WTC11 (cell line): ENCODE results near the gene UMODL1. TPM values are rescaled to one million over a fixed set of nuclear protein-coding genes. Genes with fewer than 3 reads are reported as not detected.
A peak's percentile ranks its signal among the peaks of the same experiment; 100 is the strongest.

Experiments
- ATAC-seq: fragments of 200-7000 bp; cut with Tn5 transposase; 2 replicates; pipeline ENCODE4 v1.10.0; 2021; ENCODE audit warnings: mild to moderate bottlenecking, moderate library complexity
- CTCF ChIA-PET: fragments of 300-600 bp; sonication (Branson Sonifier 250); formaldehyde crosslinking; loops from one replicate; lab custom pipeline; 2021; ENCODE audit warnings: antibody characterized with exemption; lab: Charles Lee
- POLR2A ChIA-PET: fragments of 350-600 bp; sonication (Branson Sonifier 250); formaldehyde crosslinking; loops from one replicate; lab custom pipeline; 2021; ENCODE audit warnings: antibody characterized with exemption; lab: Charles Lee
- DNase-seq: peaks from one replicate; pipeline ENCODE4 v3.0.0; 2021; ENCODE audit warnings: low spot score
- H3K27ac Mint-ChIP-seq: 2 replicates; pipeline ENCODE4 v1.8.0; 2021; ENCODE audit warnings: mixed read lengths
- H3K27me3 Mint-ChIP-seq: 2 replicates; pipeline ENCODE4 v1.8.0; 2021; ENCODE audit warnings: low read depth, mild to moderate bottlenecking, moderate library complexity, mixed read lengths
- H3K36me3 Mint-ChIP-seq: 2 replicates; pipeline ENCODE4 v1.8.0; 2021; ENCODE audit warnings: mixed read lengths
- H3K4me1 Mint-ChIP-seq: 2 replicates; pipeline ENCODE4 v1.8.0; 2022; ENCODE audit warnings: mixed read lengths
- H3K4me3 Mint-ChIP-seq: 2 replicates; pipeline ENCODE4 v1.8.0; 2021; ENCODE audit warnings: mild to moderate bottlenecking, moderate library complexity, mixed read lengths
- H3K9me3 Mint-ChIP-seq: 2 replicates; pipeline ENCODE4 v1.8.0; 2021; ENCODE audit warnings: mixed read lengths
- ATF1 ChIP-seq: sonication (generic); formaldehyde crosslinking; IDR thresholded peaks from 2 replicates; pipeline ENCODE4 v1.8.1; 2023; ENCODE audit warnings: mild to moderate bottlenecking, moderate library complexity, missing genetic modification reagents
- ATF3 ChIP-seq: sonication (generic); formaldehyde crosslinking; conservative IDR thresholded peaks from 2 replicates; pipeline ENCODE4 v1.8.1; 2022; ENCODE audit warnings: mild to moderate bottlenecking, missing genetic modification reagents
- ATF6 ChIP-seq: sonication (generic); formaldehyde crosslinking; IDR thresholded peaks from 2 replicates; pipeline ENCODE4 v1.8.1; 2023; ENCODE audit warnings: mild to moderate bottlenecking, missing genetic modification reagents
- CBFB ChIP-seq: sonication (generic); formaldehyde crosslinking; IDR thresholded peaks from 2 replicates; pipeline ENCODE4 v1.8.1; 2022; ENCODE audit warnings: mild to moderate bottlenecking, low read depth, missing genetic modification reagents
- CREB1 ChIP-seq: sonication (generic); formaldehyde crosslinking; IDR thresholded peaks from 2 replicates; pipeline ENCODE4 v1.8.0; 2023; ENCODE audit warnings: mild to moderate bottlenecking, missing genetic modification reagents
- EMX1 ChIP-seq: fragments of 250-450 bp; sonication (Bioruptor Pico); IDR thresholded peaks from 2 replicates; pipeline ENCODE4 v1.8.0; 2021; ENCODE audit warnings: mild to moderate bottlenecking
- ESRRA ChIP-seq: sonication (generic); formaldehyde crosslinking; IDR thresholded peaks from 2 replicates; pipeline ENCODE4 v1.8.1; 2022; ENCODE audit warnings: mild to moderate bottlenecking, missing genetic modification reagents, borderline replicate concordance
- ETV6 ChIP-seq: sonication (generic); formaldehyde crosslinking; IDR thresholded peaks from 2 replicates; pipeline ENCODE4 v1.8.1; 2022; ENCODE audit warnings: mild to moderate bottlenecking, missing genetic modification reagents
- FOXK1 ChIP-seq: sonication (generic); formaldehyde crosslinking; IDR thresholded peaks from 2 replicates; pipeline ENCODE4 v1.8.0; 2022; ENCODE audit warnings: mild to moderate bottlenecking, moderate library complexity, missing genetic modification reagents
- HMGA2 ChIP-seq: fragments of 250-450 bp; sonication (Bioruptor Pico); IDR thresholded peaks from 2 replicates; pipeline ENCODE4 v1.4.0; 2021; ENCODE audit warnings: mild to moderate bottlenecking, moderate library complexity
- JUN ChIP-seq: sonication (generic); formaldehyde crosslinking; IDR thresholded peaks from 2 replicates; pipeline ENCODE4 v1.8.0; 2023; ENCODE audit warnings: mild to moderate bottlenecking, missing genetic modification reagents
- NFATC4 ChIP-seq: fragments of 250-450 bp; sonication (Bioruptor Pico); IDR thresholded peaks from 2 replicates; pipeline ENCODE4 v1.9.0; 2021; ENCODE audit warnings: mild to moderate bottlenecking
- RORB ChIP-seq: fragments of 250-450 bp; sonication (Bioruptor Pico); IDR thresholded peaks from 2 replicates; pipeline ENCODE4 v1.9.0; 2021; ENCODE audit warnings: mild to moderate bottlenecking
- SOX15 ChIP-seq: fragments of 250-450 bp; sonication (Bioruptor Pico); IDR thresholded peaks from 2 replicates; pipeline ENCODE4 v1.9.0; 2021; ENCODE audit warnings: mild to moderate bottlenecking
- ZNF232 ChIP-seq: sonication (generic); formaldehyde crosslinking; IDR thresholded peaks from 2 replicates; pipeline ENCODE4 v1.8.0; 2022; ENCODE audit warnings: mild to moderate bottlenecking, missing genetic modification reagents
- ZNF396 ChIP-seq: fragments of 250-450 bp; sonication (Bioruptor Pico); IDR thresholded peaks from 2 replicates; pipeline ENCODE4 v1.8.0; 2021; ENCODE audit warnings: mild to moderate bottlenecking, moderate library complexity, borderline replicate concordance
- ZNF425 ChIP-seq: fragments of 250-450 bp; sonication (Bioruptor Pico); conservative IDR thresholded peaks from 2 replicates; pipeline ENCODE4 v1.9.0; 2021; ENCODE audit warnings: mild to moderate bottlenecking
- ZNF671 ChIP-seq: fragments of 250-450 bp; sonication (Bioruptor Pico); IDR thresholded peaks from 2 replicates; pipeline ENCODE4 v1.8.0; 2021; ENCODE audit warnings: mild to moderate bottlenecking
- total RNA-seq: library from RNA; stranded (reverse); gene quantifications from 3 replicates; pipeline ENCODE4 v1.2.3, GENCODE V29; 2021
- TF ChIP-seq, protein P1 (sequence below): fragments of 250-450 bp; sonication (Bioruptor Pico); IDR thresholded peaks from 2 replicates; pipeline ENCODE4 v1.9.0; 2021; ENCODE audit warnings: moderate library complexity, mild to moderate bottlenecking, inconsistent platforms, borderline replicate concordance
- TF ChIP-seq, protein P2 (sequence below): fragments of 250-450 bp; sonication (Bioruptor Pico); IDR thresholded peaks from 2 replicates; pipeline ENCODE4 v2.1.2; 2022; ENCODE audit warnings: mild to moderate bottlenecking, moderate library complexity
- TF ChIP-seq, protein P3 (sequence below): fragments of 250-450 bp; sonication (Bioruptor Pico); IDR thresholded peaks from 2 replicates; pipeline ENCODE4 v1.9.0; 2021; ENCODE audit warnings: mild to moderate bottlenecking
- TF ChIP-seq, protein P4 (sequence below): sonication (generic); formaldehyde crosslinking; IDR thresholded peaks from 2 replicates; pipeline ENCODE4 v1.8.0; 2022; ENCODE audit warnings: mild to moderate bottlenecking, missing genetic modification reagents
- TF ChIP-seq, protein P5 (sequence below): sonication (generic); formaldehyde crosslinking; IDR thresholded peaks from 2 replicates; pipeline ENCODE4 v1.8.1; 2023; ENCODE audit warnings: mild to moderate bottlenecking, missing genetic modification reagents, moderate library complexity
- TF ChIP-seq, protein P6 (sequence below): sonication (generic); formaldehyde crosslinking; IDR thresholded peaks from 2 replicates; pipeline ENCODE4 v1.8.0; 2022; ENCODE audit warnings: mild to moderate bottlenecking, missing genetic modification reagents

UMODL1 gene
- total RNA-seq, 1 experiment from 2014 or later, result not detected

GRCh38 chr21:42163511-42163863, 92.4 kb downstream of the UMODL1 start (continued):
- TF ChIP-seq ATF3 (CRISPR knock-in tag) (no peak), ATF1 (no peak), JUN (CRISPR knock-in tag) (no peak), ZNF425 (CRISPR knock-in tag) (no peak), ZNF232 (CRISPR knock-in tag) (no peak), ZNF671 (CRISPR knock-in tag) (no peak), HMGA2 (CRISPR knock-in tag) (no peak), NFATC4 (CRISPR knock-in tag) (no peak), SOX15 (no peak), RORB (CRISPR knock-in tag) (no peak)
- TF ChIP-seq, protein P1, sequence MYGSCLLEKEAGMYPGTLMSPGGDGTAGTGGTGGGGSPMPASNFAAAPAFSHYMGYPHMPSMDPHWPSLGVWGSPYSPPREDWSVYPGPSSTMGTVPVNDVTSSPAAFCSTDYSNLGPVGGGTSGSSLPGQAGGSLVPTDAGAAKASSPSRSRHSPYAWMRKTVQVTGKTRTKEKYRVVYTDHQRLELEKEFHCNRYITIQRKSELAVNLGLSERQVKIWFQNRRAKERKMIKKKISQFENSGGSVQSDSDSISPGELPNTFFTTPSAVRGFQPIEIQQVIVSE (CRISPR knock-in tag), result no peak
- TF ChIP-seq, protein P2, sequence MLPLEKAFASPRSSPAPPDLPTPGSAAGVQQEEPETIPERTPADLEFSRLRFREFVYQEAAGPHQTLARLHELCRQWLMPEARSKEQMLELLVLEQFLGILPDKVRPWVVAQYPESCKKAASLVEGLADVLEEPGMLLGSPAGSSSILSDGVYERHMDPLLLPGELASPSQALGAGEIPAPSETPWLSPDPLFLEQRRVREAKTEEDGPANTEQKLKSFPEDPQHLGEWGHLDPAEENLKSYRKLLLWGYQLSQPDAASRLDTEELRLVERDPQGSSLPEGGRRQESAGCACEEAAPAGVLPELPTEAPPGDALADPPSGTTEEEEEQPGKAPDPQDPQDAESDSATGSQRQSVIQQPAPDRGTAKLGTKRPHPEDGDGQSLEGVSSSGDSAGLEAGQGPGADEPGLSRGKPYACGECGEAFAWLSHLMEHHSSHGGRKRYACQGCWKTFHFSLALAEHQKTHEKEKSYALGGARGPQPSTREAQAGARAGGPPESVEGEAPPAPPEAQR (CRISPR knock-in tag), result no peak

DNA sequence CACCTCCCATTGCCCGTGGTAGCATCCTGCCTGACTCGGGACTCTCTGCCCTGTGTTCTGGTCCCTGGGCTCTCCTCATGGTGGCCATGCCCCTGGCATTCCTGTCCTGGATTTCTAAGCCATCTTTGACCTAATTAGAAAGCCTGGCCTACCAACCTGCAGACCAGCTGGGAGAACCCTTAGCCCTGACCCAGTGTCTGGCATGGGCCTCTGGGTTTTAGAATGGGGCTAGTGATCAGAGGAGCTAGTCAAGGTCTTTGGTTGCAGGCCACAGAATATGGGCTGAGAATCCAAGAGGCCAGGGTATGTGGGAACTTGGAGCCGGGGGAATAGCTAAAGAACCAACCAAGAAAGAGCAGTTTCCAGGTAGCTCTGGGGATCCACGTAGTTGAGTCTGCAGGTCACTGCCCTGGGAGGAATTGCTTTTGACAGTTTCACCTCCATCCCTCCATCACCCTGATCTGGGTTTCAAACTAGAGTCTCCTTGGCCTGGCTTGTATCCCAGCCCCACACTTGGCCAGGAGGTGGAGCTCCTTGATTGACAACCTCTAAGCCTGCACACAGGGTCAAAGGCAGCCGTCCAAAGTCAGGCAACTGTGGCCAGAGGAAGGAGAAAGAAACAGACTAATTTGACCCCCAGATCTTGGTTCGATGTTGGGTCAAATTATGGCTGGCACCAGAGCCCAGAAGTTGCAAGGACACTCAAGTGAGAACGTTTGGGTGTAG, 93.1 kb downstream of the UMODL1 start:
- CTCF ChIA-PET, result interaction anchor here (0.5 to 1.5 kb wide), 11 partner anchors 11 to 217 kb away, joined by 3 to 16 read pairs (median 4); partner anchors contain the start of gene ABCG1
- Mint-ChIP-seq H3K4me3 (no peak overlapping the region), H3K9me3 (no peaks in the 10 kb centered on the region), H3K4me1 (peaks cover 8% of the 10 kb centered on the region), H3K36me3 (no peaks in the 10 kb centered on the region), H3K27me3 (no peaks in the 10 kb centered on the region; the same call in 1 of the 2 replicates), H3K27ac (no peak overlapping the region)
- DNase-seq (peak; percentile 57), ATAC-seq (peak; percentile 89)
- POLR2A ChIA-PET, result no interaction called here
- TF ChIP-seq JUN (CRISPR knock-in tag) (no peak), ZNF396 (CRISPR knock-in tag) (no peak), ESRRA (CRISPR knock-in tag) (no peak), NFATC4 (CRISPR knock-in tag) (no peak), CBFB (CRISPR knock-in tag) (no peak), EMX1 (CRISPR knock-in tag) (no peak), ETV6 (CRISPR knock-in tag) (no peak), CREB1 (CRISPR knock-in tag) (no peak), ATF3 (CRISPR knock-in tag) (no peak), ATF6 (CRISPR knock-in tag) (no peak), FOXK1 (CRISPR knock-in tag) (no peak)
- TF ChIP-seq, protein P3, sequence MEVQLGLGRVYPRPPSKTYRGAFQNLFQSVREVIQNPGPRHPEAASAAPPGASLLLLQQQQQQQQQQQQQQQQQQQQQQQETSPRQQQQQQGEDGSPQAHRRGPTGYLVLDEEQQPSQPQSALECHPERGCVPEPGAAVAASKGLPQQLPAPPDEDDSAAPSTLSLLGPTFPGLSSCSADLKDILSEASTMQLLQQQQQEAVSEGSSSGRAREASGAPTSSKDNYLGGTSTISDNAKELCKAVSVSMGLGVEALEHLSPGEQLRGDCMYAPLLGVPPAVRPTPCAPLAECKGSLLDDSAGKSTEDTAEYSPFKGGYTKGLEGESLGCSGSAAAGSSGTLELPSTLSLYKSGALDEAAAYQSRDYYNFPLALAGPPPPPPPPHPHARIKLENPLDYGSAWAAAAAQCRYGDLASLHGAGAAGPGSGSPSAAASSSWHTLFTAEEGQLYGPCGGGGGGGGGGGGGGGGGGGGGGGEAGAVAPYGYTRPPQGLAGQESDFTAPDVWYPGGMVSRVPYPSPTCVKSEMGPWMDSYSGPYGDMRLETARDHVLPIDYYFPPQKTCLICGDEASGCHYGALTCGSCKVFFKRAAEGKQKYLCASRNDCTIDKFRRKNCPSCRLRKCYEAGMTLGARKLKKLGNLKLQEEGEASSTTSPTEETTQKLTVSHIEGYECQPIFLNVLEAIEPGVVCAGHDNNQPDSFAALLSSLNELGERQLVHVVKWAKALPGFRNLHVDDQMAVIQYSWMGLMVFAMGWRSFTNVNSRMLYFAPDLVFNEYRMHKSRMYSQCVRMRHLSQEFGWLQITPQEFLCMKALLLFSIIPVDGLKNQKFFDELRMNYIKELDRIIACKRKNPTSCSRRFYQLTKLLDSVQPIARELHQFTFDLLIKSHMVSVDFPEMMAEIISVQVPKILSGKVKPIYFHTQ, result no peak
- TF ChIP-seq, protein P4, sequence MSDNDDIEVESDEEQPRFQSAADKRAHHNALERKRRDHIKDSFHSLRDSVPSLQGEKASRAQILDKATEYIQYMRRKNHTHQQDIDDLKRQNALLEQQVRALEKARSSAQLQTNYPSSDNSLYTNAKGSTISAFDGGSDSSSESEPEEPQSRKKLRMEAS (CRISPR knock-in tag), result no peak
- TF ChIP-seq, protein P5, sequence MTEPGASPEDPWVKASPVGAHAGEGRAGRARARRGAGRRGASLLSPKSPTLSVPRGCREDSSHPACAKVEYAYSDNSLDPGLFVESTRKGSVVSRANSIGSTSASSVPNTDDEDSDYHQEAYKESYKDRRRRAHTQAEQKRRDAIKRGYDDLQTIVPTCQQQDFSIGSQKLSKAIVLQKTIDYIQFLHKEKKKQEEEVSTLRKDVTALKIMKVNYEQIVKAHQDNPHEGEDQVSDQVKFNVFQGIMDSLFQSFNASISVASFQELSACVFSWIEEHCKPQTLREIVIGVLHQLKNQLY, result no peak
- TF ChIP-seq, protein P6, sequence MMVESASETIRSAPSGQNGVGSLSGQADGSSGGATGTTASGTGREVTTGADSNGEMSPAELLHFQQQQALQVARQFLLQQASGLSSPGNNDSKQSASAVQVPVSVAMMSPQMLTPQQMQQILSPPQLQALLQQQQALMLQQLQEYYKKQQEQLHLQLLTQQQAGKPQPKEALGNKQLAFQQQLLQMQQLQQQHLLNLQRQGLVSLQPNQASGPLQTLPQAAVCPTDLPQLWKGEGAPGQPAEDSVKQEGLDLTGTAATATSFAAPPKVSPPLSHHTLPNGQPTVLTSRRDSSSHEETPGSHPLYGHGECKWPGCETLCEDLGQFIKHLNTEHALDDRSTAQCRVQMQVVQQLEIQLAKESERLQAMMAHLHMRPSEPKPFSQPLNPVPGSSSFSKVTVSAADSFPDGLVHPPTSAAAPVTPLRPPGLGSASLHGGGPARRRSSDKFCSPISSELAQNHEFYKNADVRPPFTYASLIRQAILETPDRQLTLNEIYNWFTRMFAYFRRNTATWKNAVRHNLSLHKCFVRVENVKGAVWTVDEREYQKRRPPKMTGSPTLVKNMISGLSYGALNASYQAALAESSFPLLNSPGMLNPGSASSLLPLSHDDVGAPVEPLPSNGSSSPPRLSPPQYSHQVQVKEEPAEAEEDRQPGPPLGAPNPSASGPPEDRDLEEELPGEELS (CRISPR knock-in tag), result no peak
